Heart right ventricle (tissue), 16 donors: ENCODE data around the gene SMC4. TPM values are rescaled to one million over a fixed set of nuclear protein-coding genes. Genes with fewer than 3 reads are reported as not detected.
"Not testable (repeated sequence)": the region's sequence is repeated elsewhere in the genome, so short reads cannot be mapped to it uniquely, and the experiment has no call there.

Experiments
- ATAC-seq, 8 donors: fragments of 200-7000 bp; cut with Tn5 transposase; one replicate each; pipeline ENCODE4 v1.9.1; 2020; ENCODE audit warnings: mild to moderate bottlenecking in 8 of 8, moderate library complexity in 8 of 8, moderate number of reproducible peaks in 1 of 8
- DNase-seq, 2 donors: peaks; one replicate each; pipeline ENCODE4 v3.0.0-alpha.2; 2020
- H3K27ac ChIP-seq, 10 donors: fragments of 200-600 bp; sonication (generic) in 2 of 10; one replicate each; pipeline versions ENCODE4 v1.5.0 to v1.8.0; 2020 to 2022; ENCODE audit warnings: mild to moderate bottlenecking in 3 of 10
- H3K27me3 ChIP-seq, 7 donors: fragments of 200-600 bp; one replicate each; pipeline ENCODE4 v1.8.0; 2021 to 2022; ENCODE audit warnings: mild to moderate bottlenecking in 2 of 7
- H3K36me3 ChIP-seq, 9 donors: fragments of 200-600 bp; sonication (generic) in 1 of 9; one replicate each; pipeline versions ENCODE4 v1.5.0 to v1.8.0; 2020 to 2022; ENCODE audit warnings: mild to moderate bottlenecking in 2 of 9
- H3K4me1 ChIP-seq, 9 donors: fragments of 200-600 bp; sonication (generic) in 1 of 9; one replicate each; pipeline versions ENCODE4 v1.5.0 to v1.8.0; 2020 to 2022; ENCODE audit warnings: mild to moderate bottlenecking in 4 of 9
- H3K4me3 ChIP-seq, 10 donors: fragments of 200-600 bp; sonication (generic) in 2 of 10; one replicate each; pipeline versions ENCODE4 v1.5.0 to v1.8.0; 2020 to 2022; ENCODE audit warnings: mild to moderate bottlenecking in 7 of 10, moderate library complexity in 2 of 10
- H3K9me3 ChIP-seq, 11 donors: fragments of 200-600 bp in 10 of 11; sonication (generic) in 2 of 11; one replicate each; pipeline versions ENCODE4 v1.5.0 to v1.8.0; 2013 to 2022; ENCODE audit warnings: mild to moderate bottlenecking in 2 of 11, control low read depth in 1 of 11, moderate library complexity in 1 of 11
- CTCF ChIP-seq, 9 donors: fragments of 200-600 bp; sonication (generic) in 2 of 9; IDR thresholded peaks; one replicate each; pipeline versions ENCODE4 v1.5.0 to v1.8.0; 2021 to 2022; ENCODE audit warnings: antibody characterized with exemption in 9 of 9, mild to moderate bottlenecking in 5 of 9, moderate library complexity in 1 of 9
- WGBS, 2 donors: extraction: QIAGEN DNeasy Blood & Tissue Kit; methylation state at CpG; one replicate each; pipeline ENCODE4 v1.1.7; 2013; ENCODE audit warnings: inconsistent platforms in 1 of 2; 5-methylcytosine and 5-hydroxymethylcytosine counted together
- intact Hi-C, 10 donors: fragments of 100-400 bp; cut with DNase I; formaldehyde crosslinking; loops; one replicate each; pipeline versions ENCODE4 v1.11.1 to v1.14.2; 2022
- long read RNA-seq, 3 donors: library from polyadenylated mRNA; unstranded; transcript quantifications; one replicate each; pipeline ENCODE4 v2.0.0, GENCODE V29; 2020 to 2021
- polyA plus RNA-seq, 2 donors: library from polyadenylated mRNA; stranded (reverse); fragments of 200-250 nt; gene quantifications; one replicate each; pipeline ENCODE4 v1.2.3, GENCODE V29; 2013
- total RNA-seq, 10 donors: library from RNA; stranded (reverse); fragmentation: NEBNext Ultra II Directional in 3 of 10; extraction: Animal tissue kit (Norgen Biotek cat#: 25700) in 3 of 10; gene quantifications; one replicate each; pipeline versions ENCODE4 v1.2.1 to v1.2.4, GENCODE V29; 2021 to 2023
- donor health status: Arrhythmogenic right ventricular cardiomyopathy.
- donor health status: ischemic (EF 13 %, LVEDD 7.1; RV severe dilation, severe dysfunction).
- donor health status: healthy with polysubstance abuse.
- donor health status: DM: no; HTN: yes; CAD: no.
- donor health status: DM: no; HTN: no; CAD: no.
- donor health status: ischemic (EF 25% LVEDD 6.9; RV normal size, moderate dysfunction).
- donor health status: ischemic (EF 25% LVEDD 5.7; RV mildly dilated, moderate dysfunction).
- donor health status: healthy.
- donor health status: DM: yes; HTN: yes; CAD: no.
- donor health status: Ischemic cardiomyopathy.
- donor health status: ischemic (EF 35%, LVEDD 5.7; RV mildly dilated, moderate dysfunction).
- donor health status: nonischemic (EF 11% LVEDD 7.7; RV severe dilation, severe dysfunction).
- donor health status: DM: yes; HTN: yes; CAD: no.
- donor health status: PGD.
- donor health status: ischemic (EF 29% LVEDD 5.4; RV normal size, mild dysfunction).
- donor health status: nonischemic (EF 23%, LVEDD 6.1; RV moderate dilation, normal function).

The SMC4 gene
- total RNA-seq (10 to 100 TPM; 10.6 to 36.2 (median 17.3) TPM), polyA plus RNA-seq (10 to 100 TPM in 1 of 2 donors, 1 to 10 TPM in 1; 8.9 to 38.6 TPM)
- long read RNA-seq, donor 1, full-length matches to known transcripts, result 1 of 11 reads
- long read RNA-seq, donor 1, partial matches to known transcripts, result 9 of 11 reads
- long read RNA-seq, donor 1, other reads (novel, unspliced or antisense), result 1 of 11 reads
- long read RNA-seq, donor 2, partial matches to known transcripts, result 9 of 9 reads
- long read RNA-seq, donor 2, other reads (novel, unspliced or antisense), result 0 of 9 reads
- long read RNA-seq, donor 3, partial matches to known transcripts, result 9 of 10 reads
- long read RNA-seq, donor 3, other reads (novel, unspliced or antisense), result 1 of 10 reads

GRCh38 chr3:160399125-160400029 lies at the start of gene SMC4, which contains the start of gene IFT80:
Gene SMC4, plus strand, starts transcription at chr3:160399650. Its CDS starts 1,177 bp downstream, at chr3:160400827.
Gene IFT80, minus strand, starts transcription at chr3:160399225. Its CDS starts 14,625 bp downstream, at chr3:160384600.
- H3K4me3 ChIP-seq, result peak within 1 kb of the TSS; percentile 59 to 88 (median 81)
- H3K27ac ChIP-seq, result peak within 1 kb of the TSS; percentile 70 to 95 (median 84)
- H3K9me3 ChIP-seq, result no peaks in the 10 kb centered on the region
- H3K36me3 ChIP-seq, result peaks cover 0 to 2% (median 0%) of the 10 kb centered on the region in 9 donors
- DNase-seq (peak; percentile 95 to 96), ATAC-seq (peak; percentile 98 to 99 (median 99))
- peaks cover 2 to 46% (median 29%) of the 10 kb centered on the region in 9 donors for H3K4me1 ChIP-seq
- intact Hi-C loops, result no loop called here
- H3K27me3 ChIP-seq, result no peaks in the 10 kb centered on the region
- 0 to 1% methylated on average over 63 of the region's 63 CpGs for WGBS, 2 donors
- no peak for TF ChIP-seq CTCF (IDR thresholded peaks at IDR 0.05)

GRCh38 chr3:160355826-160356225 lies 43.6 kb upstream of the SMC4 start:
- Histone ChIP-seq H3K36me3 (peaks cover 0 to 58% (median 6%) of the 10 kb centered on the region in 9 donors), H3K4me1 (no peaks in the 10 kb centered on the region), H3K4me3 (no peak overlapping the region), H3K9me3 (no peaks in the 10 kb centered on the region), H3K27me3 (no peaks in the 10 kb centered on the region), H3K27ac (no peak overlapping the region)
- no peak for TF ChIP-seq CTCF (IDR thresholded peaks at IDR 0.05)
- WGBS, 2 donors, result 91 to 93% methylated on average over 4 of the region's 4 CpGs
- DNase-seq, result no peak
- no peak for ATAC-seq
- intact Hi-C loops, result no loop called here

GRCh38 chr3:160362896-160363295 lies 36.6 kb upstream of the SMC4 start:
- H3K27ac ChIP-seq, ATAC-seq, intact Hi-C loops, H3K4me3 ChIP-seq, H3K27me3 ChIP-seq, H3K4me1 ChIP-seq, DNase-seq, H3K9me3 ChIP-seq: not testable (repeated sequence)
- 74 to 83% methylated on average over 2 of the region's 2 CpGs for WGBS, 2 donors
- peaks cover 0 to 25% (median 6%) of the 10 kb centered on the region in 9 donors for H3K36me3 ChIP-seq

- intact Hi-C loops, result no loop called here
- no peak overlapping the region for H3K27ac ChIP-seq
- no peaks in the 10 kb centered on the region for H3K9me3 ChIP-seq
- no peak overlapping the region for H3K4me3 ChIP-seq
- no peak for TF ChIP-seq CTCF (IDR thresholded peaks at IDR 0.05)
- 100% methylated on average over 1 of the region's 1 CpG for WGBS, 2 donors
- ATAC-seq (no peak), DNase-seq (no peak)
- H3K36me3 ChIP-seq, result peaks cover 0 to 25% (median 0%) of the 10 kb centered on the region in 9 donors
- H3K4me1 ChIP-seq, result no peaks in the 10 kb centered on the region
- no peaks in the 10 kb centered on the region for H3K27me3 ChIP-seq
These were observed 33.5 kb upstream of the SMC4 start for GRCh38 chr3:160365869-160366522.
